IMR-90 (cell line): ENCODE data around the gene HOXD10.

Experiments used
- POLR2A ChIP-seq: IDR thresholded peaks from 2 replicates; pipeline ENCODE4 v1.6.1; 2012; ENCODE audit warnings: mild to moderate bottlenecking, low read depth, low read length
- TF ChIP-seq, protein P1 (sequence below): conservative IDR thresholded peaks from 2 replicates; pipeline ENCODE4 v1.5.1; 2012; ENCODE audit warnings: mild to moderate bottlenecking, low read depth, low read length, improper control_type of control experiment

- TF ChIP-seq, protein P1, sequence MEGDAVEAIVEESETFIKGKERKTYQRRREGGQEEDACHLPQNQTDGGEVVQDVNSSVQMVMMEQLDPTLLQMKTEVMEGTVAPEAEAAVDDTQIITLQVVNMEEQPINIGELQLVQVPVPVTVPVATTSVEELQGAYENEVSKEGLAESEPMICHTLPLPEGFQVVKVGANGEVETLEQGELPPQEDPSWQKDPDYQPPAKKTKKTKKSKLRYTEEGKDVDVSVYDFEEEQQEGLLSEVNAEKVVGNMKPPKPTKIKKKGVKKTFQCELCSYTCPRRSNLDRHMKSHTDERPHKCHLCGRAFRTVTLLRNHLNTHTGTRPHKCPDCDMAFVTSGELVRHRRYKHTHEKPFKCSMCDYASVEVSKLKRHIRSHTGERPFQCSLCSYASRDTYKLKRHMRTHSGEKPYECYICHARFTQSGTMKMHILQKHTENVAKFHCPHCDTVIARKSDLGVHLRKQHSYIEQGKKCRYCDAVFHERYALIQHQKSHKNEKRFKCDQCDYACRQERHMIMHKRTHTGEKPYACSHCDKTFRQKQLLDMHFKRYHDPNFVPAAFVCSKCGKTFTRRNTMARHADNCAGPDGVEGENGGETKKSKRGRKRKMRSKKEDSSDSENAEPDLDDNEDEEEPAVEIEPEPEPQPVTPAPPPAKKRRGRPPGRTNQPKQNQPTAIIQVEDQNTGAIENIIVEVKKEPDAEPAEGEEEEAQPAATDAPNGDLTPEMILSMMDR: no peak
- TF ChIP-seq POLR2A: no peak
These were observed 50.8 kb downstream of the HOXD10 start for GRCh38 chr2:176167398-176167797.
